Effector memory CD4-positive, alpha-beta T cell (primary cell): ENCODE data around the gene TDRD3.
"Not testable (repeated sequence)": the region's sequence is repeated elsewhere in the genome, so short reads cannot be mapped to it uniquely, and the experiment has no call there.

Experiments
- DNase-seq, 3 donors: peaks; one replicate each; pipeline ENCODE4 v3.0.0-alpha.2; 2020
- H3K27ac ChIP-seq: 2 replicates; pipeline ENCODE4 v1.7.0; 2013; ENCODE audit warnings: mild to moderate bottlenecking, low read length, moderate library complexity; ENCODE audit not compliant: insufficient read depth, poor library complexity, severe bottlenecking
- H3K27me3 ChIP-seq: replicated peaks from 2 replicates; pipeline ENCODE4 v1.7.0; 2013; ENCODE audit warnings: mild to moderate bottlenecking, low read length; ENCODE audit not compliant: insufficient read depth, control insufficient read depth, poor library complexity, severe bottlenecking
- H3K36me3 ChIP-seq: 2 replicates; pipeline ENCODE4 v1.7.0; 2013; ENCODE audit warnings: mild to moderate bottlenecking, low read length, moderate library complexity; ENCODE audit not compliant: control insufficient read depth, insufficient read depth
- H3K4me1 ChIP-seq: 2 replicates; pipeline ENCODE4 v1.7.0; 2013; ENCODE audit warnings: low read length, mild to moderate bottlenecking; ENCODE audit not compliant: control insufficient read depth, insufficient read depth, poor library complexity, severe bottlenecking
- H3K4me3 ChIP-seq: 2 replicates; pipeline ENCODE4 v1.7.0; 2013; ENCODE audit warnings: low read length, low read depth, mild to moderate bottlenecking; ENCODE audit not compliant: insufficient read depth, poor library complexity, severe bottlenecking
- H3K9me3 ChIP-seq: 2 replicates; pipeline ENCODE4 v1.7.0; 2013; ENCODE audit warnings: mild to moderate bottlenecking, low read length, moderate library complexity; ENCODE audit not compliant: control insufficient read depth

TDRD3 gene

DNA sequence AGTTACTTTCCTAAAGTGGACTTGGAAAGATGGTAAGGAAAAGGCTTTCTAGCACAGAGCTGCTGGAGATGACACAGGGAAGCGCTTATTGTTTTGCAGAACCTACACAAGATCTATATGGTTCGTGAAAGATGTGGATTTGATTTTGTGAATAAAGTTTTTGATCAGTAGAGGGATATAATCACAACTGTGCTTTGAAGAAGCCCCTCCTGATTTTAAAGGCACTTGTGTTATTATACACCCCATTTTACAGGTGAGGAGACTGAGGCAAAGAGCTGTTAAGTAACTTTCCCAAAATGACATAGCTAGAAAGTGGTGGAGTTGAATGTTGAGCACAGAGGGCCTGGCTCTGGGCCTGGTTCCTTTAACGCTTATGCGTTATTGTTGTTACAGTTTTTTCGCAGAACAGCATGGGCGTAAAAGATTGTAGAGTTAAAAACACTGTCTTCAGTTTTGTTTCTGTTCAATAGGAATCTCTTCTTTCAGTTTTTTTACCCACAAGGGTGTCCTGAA, 1.4 kb downstream of the TDRD3 start:
- no peaks in the 10 kb centered on the region for H3K36me3 ChIP-seq
- H3K27ac ChIP-seq, result peak overlapping the region; percentile 73
- no peaks in the 10 kb centered on the region for H3K9me3 ChIP-seq
- DNase-seq, result no peak
- peak overlapping the region; percentile 64 for H3K4me3 ChIP-seq
- H3K4me1 ChIP-seq, result peaks cover 5% of the 10 kb centered on the region
- H3K27me3 ChIP-seq, result no peaks in the 10 kb centered on the region

DNA sequence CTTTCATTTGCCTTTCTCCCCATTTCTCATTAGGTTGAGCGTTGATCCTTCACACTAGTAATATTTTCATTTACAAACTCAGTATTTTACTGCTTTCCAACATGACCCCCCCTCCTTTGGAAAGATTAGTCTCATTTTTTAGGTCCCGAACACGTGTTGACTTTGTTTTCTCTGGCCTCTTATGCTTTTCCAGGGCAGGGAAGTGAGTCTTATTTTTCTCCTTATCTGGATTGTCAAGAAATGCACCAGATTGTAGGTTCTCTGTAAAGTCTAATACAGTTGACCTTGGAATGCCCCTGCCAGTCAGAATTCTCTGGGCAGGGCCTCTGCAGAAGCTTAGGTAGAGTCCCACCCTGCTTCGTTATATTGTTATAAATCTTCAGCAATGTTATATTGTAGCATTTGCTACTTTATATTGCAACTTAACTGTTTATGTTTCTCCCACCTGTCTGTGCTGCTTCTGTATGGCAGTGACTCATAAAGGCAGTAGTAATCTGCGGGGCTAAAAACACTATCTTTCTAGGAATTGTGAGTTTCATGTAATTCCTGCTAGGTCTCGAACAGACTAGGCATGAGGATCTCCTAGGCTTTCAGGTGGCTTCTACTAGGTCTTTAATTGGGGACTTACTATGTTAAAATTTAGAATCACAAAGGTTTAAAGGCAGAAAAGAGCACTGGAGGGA, 2.0 kb downstream of the TDRD3 start:
- Histone ChIP-seq H3K36me3 (no peaks in the 10 kb centered on the region), H3K27me3 (no peaks in the 10 kb centered on the region), H3K9me3 (no peaks in the 10 kb centered on the region), H3K4me3 (no peak overlapping the region), H3K27ac (no peak overlapping the region), H3K4me1 (peaks cover 5% of the 10 kb centered on the region)
- no peak for DNase-seq

DNA sequence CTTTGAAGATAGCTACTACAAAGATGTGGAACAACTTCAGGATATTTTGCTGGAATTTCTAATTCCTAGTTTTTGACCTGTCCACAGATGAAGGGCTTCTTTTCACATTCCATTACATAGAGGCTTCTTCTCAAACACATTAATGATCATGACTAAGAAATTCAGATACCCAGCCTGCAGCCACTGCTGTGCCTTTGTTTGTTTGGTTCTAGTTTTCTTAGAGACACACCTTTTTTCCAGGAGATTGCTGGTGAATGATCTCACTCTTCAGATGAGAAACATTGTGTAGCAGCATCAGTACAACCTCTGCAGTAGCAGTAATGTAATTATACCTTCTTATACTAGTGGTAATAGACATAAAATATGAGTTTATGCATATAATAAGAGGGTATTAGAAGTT, 5.0 kb downstream of the TDRD3 start:
- Histone ChIP-seq H3K4me3 (no peak overlapping the region), H3K27ac (no peak overlapping the region), H3K9me3 (no peaks in the 10 kb centered on the region), H3K4me1 (peaks cover 5% of the 10 kb centered on the region), H3K36me3 (no peaks in the 10 kb centered on the region), H3K27me3 (no peaks in the 10 kb centered on the region)
- DNase-seq, result no peak

DNA sequence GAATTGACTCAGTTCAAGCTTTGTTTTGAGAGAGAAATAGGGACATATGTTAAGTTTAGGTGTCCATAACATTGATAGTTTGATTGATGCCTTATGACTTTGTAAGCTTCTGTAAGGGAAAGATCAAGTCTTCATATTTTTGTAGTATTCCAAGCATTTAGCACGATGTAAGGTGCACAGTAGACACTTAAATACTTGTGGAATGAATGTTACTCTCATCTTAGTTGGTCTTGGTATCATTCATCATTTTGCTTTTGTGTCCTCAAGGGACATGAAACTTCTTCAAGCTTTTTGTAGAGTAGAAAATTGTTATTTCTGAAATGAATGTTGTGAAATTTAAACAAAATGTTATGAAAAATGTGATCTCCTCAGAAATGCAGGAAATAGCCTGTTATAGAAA, 10.1 kb downstream of the TDRD3 start:
- H3K36me3 ChIP-seq, result no peaks in the 10 kb centered on the region
- H3K9me3 ChIP-seq, result no peaks in the 10 kb centered on the region
- H3K4me3 ChIP-seq, result no peak overlapping the region
- no peak for DNase-seq
- H3K4me1 ChIP-seq, result peaks cover 6% of the 10 kb centered on the region
- H3K27ac ChIP-seq, result no peak overlapping the region
- H3K27me3 ChIP-seq, result no peaks in the 10 kb centered on the region

DNA sequence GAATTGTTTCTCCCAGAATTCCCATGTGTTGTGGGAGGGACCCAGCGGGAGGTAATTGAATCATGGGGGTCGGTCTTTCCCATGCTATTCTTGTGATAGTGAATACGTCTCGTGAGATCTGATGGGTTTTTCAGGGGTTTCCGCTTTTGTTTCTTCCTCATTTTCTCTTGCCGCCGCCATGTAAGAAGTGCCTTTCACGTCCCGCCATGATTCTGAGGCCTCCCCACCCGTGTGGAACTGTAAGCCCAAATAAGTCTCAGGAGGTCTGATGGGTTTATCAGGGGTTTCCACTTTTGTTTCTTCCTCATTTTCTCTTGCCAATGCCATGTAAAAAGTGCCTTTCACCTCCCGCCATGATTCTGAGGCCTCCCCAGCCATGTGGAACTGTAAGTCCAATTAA, 10.8 kb downstream of the TDRD3 start:
- H3K27me3 ChIP-seq, H3K9me3 ChIP-seq, H3K4me1 ChIP-seq, H3K36me3 ChIP-seq, DNase-seq, H3K27ac ChIP-seq, H3K4me3 ChIP-seq: not testable (repeated sequence)

DNA sequence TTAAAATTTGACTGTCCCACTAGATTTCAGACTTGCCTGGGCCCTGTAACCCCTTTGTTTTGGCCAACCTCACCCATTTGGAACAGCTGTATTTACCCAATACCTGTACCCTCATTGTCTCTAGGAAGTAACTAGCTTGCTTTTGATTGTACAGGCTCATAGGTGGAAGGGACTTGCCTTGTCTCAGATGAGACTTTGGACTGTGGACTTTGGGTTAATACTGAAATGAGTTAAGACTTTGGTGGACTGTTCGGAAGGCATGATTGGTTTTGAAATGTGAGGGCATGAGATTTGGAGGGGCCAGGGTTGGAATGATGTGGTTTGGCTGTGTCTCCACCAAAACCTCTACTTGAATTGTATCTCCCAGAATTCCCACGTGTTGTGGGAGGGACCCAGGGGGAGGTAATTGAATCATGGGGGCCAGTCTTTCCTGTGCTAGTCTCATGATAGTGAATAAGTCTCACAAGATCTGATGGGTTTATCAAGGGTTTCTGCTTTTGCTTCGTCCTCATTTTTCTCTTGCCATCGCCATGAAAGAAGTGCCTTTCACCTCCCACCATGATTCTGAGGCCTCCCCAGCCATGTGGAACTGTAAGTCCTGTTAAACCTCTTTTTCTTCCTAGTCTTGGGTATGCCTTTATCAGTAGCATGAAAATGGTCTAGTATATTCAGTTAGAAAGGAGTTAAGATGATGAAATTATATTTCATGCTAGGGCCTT, 12.7 kb downstream of the TDRD3 start:
- H3K36me3 ChIP-seq, H3K27ac ChIP-seq, H3K9me3 ChIP-seq, H3K27me3 ChIP-seq, H3K4me3 ChIP-seq, DNase-seq, H3K4me1 ChIP-seq: not testable (repeated sequence)

DNA sequence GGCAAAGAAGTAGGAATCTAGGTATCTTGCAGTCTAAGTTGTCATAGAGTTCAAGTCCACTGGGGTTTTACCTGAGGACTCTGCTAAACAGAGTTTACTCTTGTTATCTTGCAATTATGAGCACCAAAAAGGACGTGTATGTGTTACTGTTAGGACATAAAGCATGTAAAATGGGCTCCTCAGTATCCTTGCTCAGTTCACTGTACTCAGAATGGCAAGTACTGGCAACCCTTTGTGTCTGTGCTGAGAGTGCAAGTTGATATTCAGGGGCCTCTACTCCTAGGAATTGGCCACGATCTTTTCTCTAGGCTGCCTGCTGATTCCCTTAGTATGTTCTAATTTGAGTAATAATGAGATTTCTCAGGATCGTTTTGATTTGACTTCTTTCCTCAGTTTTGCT, 13.3 kb downstream of the TDRD3 start:
- H3K9me3 ChIP-seq, result no peaks in the 10 kb centered on the region
- H3K27ac ChIP-seq, result no peak overlapping the region
- no peaks in the 10 kb centered on the region for H3K27me3 ChIP-seq
- peaks cover 6% of the 10 kb centered on the region for H3K4me1 ChIP-seq
- no peaks in the 10 kb centered on the region for H3K36me3 ChIP-seq
- no peak for DNase-seq
- no peak overlapping the region for H3K4me3 ChIP-seq

DNA sequence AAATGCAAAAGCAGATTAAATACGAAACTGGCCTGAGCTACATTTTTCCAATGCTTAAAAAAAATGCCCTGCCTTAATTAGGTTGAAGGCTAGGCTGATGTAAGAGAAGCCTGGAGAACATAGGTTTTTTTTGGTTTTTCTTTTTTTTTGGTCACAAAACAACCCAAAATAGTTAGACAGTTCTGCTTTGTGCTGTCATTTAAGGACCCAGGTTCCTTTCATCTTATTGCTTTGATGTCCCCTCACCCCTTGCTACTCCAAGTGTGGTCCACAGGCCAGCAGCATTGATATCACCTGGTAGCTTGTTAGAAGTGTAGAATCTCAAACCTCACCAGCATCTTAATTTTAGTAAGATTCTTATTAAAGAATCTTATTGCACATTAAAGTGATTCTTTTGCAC, 14.4 kb downstream of the TDRD3 start:
- H3K27ac ChIP-seq, result no peak overlapping the region
- no peaks in the 10 kb centered on the region for H3K27me3 ChIP-seq
- no peaks in the 10 kb centered on the region for H3K36me3 ChIP-seq
- no peaks in the 10 kb centered on the region for H3K9me3 ChIP-seq
- DNase-seq, result no peak
- no peak overlapping the region for H3K4me3 ChIP-seq
- peaks cover 6% of the 10 kb centered on the region for H3K4me1 ChIP-seq

DNA sequence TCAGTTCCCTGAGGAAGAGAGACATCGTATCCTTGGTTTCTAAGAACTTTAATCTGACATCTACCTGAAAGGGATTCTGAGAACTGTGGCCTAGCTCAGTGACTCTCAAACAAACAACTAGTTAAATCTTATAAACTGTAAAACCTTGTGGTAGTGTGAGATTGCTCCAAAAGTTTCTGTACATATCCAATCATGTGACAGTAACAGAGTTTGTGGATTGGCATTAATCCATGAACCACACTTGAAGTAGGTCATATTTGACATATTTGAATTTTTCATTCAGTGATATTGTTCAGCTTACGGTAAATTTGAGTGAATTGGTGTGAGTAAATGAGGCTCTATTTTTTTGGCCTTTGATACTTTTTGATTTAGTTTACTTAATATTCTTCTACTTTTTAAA, 15.0 kb downstream of the TDRD3 start:
- no peaks in the 10 kb centered on the region for H3K36me3 ChIP-seq
- no peak overlapping the region for H3K27ac ChIP-seq
- DNase-seq, result no peak
- peaks cover 6% of the 10 kb centered on the region for H3K4me1 ChIP-seq
- no peak overlapping the region for H3K4me3 ChIP-seq
- no peaks in the 10 kb centered on the region for H3K27me3 ChIP-seq
- no peaks in the 10 kb centered on the region for H3K9me3 ChIP-seq

DNA sequence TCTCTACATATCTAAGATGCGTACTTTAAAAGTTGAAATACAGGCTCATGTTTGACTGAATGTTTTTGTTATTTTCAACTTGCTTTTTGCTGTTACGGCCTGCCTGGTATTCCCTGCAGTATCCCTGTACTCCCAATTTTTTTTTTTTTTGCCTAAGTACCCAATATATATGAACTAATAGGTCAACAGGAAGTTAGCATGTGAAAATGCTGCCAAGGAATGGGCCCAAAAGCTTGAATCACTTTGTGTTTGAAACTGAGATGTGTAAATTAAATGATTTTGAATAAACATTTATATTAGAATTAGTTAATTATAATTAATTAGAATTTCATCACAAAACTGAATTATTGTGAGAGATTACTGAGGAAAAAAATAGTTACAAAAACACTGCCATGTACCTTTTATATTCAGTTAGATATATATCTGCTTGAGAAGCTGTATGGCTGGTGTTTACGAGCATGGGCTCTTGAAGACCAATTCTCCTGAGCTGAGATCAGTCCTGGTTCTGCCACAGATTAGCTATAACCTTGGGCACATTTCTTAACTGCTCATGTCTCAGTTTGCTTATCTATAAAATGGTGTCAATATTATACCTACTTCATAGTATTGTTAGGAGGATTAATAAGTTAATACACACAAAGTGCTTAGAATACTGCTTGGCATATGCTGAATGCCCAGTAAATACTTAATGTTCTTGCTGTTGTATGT, 16.0 kb downstream of the TDRD3 start:
- Histone ChIP-seq H3K4me3 (no peak overlapping the region), H3K4me1 (peaks cover 6% of the 10 kb centered on the region), H3K27me3 (no peaks in the 10 kb centered on the region), H3K27ac (no peak overlapping the region), H3K9me3 (no peaks in the 10 kb centered on the region), H3K36me3 (no peaks in the 10 kb centered on the region)
- no peak for DNase-seq
